Endothelial cell (in vitro differentiated cells): ENCODE measurements around the gene SH2D1B. TPM values are rescaled to one million over a fixed set of nuclear protein-coding genes. Genes with fewer than 3 reads are reported as not detected.

ENCODE experiments used
- DNase-seq: peaks from one replicate; pipeline ENCODE4 v3.0.0; 2021; ENCODE audit warnings: low spot score
- H3K27ac Mint-ChIP-seq: one replicate; pipeline ENCODE4 v1.8.0; 2021; ENCODE audit warnings: mixed read lengths, inconsistent platforms; ENCODE audit not compliant: unreplicated experiment
- H3K27me3 Mint-ChIP-seq: one replicate; pipeline ENCODE4 v1.8.0; 2021; ENCODE audit warnings: mild to moderate bottlenecking, moderate library complexity, mixed read lengths, inconsistent platforms; ENCODE audit not compliant: unreplicated experiment
- H3K36me3 Mint-ChIP-seq: one replicate; pipeline ENCODE4 v1.8.0; 2021; ENCODE audit warnings: mild to moderate bottlenecking, low read depth, mixed read lengths, inconsistent platforms; ENCODE audit not compliant: unreplicated experiment
- H3K4me1 Mint-ChIP-seq: one replicate; pipeline ENCODE4 v1.8.0; 2021; ENCODE audit warnings: mild to moderate bottlenecking, mixed read lengths, inconsistent platforms; ENCODE audit not compliant: unreplicated experiment
- H3K4me3 Mint-ChIP-seq: one replicate; pipeline ENCODE4 v1.8.0; 2021; ENCODE audit warnings: mild to moderate bottlenecking, mixed read lengths, inconsistent platforms; ENCODE audit not compliant: unreplicated experiment
- H3K9me3 Mint-ChIP-seq: one replicate; pipeline ENCODE4 v1.8.0; 2021; ENCODE audit warnings: mixed read lengths, inconsistent platforms; ENCODE audit not compliant: unreplicated experiment
- CTCF ChIP-seq: fragments of 200-600 bp; sonication (generic); IDR thresholded peaks from one replicate; pipeline ENCODE4 v1.5.0; 2021; ENCODE audit warnings: antibody characterized with exemption; ENCODE audit not compliant: unreplicated experiment
- total RNA-seq: library from RNA; stranded (reverse); fragmentation: NEBNext Ultra II Directional; extraction: Animal tissue kit (Norgen Biotek cat#: 25700); gene quantifications from one replicate; pipeline ENCODE4 v1.2.1, GENCODE V29; 2021; ENCODE audit not compliant: unreplicated experiment

Gene SH2D1B
- total RNA-seq, 1 donor from 2014 or later = not detected

GRCh38 chr1:162407539-162407938, 4.4 kb downstream of the SH2D1B start:
- H3K4me3 Mint-ChIP-seq = no peak overlapping the region
- no peaks in the 10 kb centered on the region for H3K4me1 Mint-ChIP-seq
- no peaks in the 10 kb centered on the region for H3K9me3 Mint-ChIP-seq
- peaks cover 4% of the 10 kb centered on the region for H3K27me3 Mint-ChIP-seq
- no peaks in the 10 kb centered on the region for H3K36me3 Mint-ChIP-seq
- TF ChIP-seq CTCF = no peak
- no peak overlapping the region for H3K27ac Mint-ChIP-seq
- no peak for DNase-seq

DNA sequence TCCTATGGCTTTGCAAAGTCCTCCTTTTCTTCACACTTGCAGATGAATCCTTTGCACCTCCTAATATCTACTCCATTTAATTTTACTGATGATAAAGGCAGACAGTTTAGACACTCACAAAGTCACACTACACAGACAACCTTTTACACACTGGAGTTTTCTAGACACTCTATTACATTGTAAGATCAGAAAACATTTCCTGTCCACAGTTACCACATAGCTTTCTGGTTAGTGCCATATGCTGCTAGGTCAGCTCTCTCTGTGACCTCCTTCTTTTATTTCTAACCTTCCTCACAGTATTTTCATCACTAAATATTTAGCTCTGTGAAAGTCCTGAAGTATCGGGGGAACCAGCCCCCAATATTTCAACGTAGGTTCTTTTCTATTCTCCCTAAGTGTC, 5.1 kb downstream of the SH2D1B start:
- Mint-ChIP-seq H3K36me3 (no peaks in the 10 kb centered on the region), H3K27me3 (peaks cover 4% of the 10 kb centered on the region), H3K4me3 (no peak overlapping the region), H3K27ac (no peak overlapping the region), H3K4me1 (no peaks in the 10 kb centered on the region), H3K9me3 (no peaks in the 10 kb centered on the region)
- TF ChIP-seq CTCF = no peak
- no peak for DNase-seq

GRCh38 chr1:162405800-162406199, 6.1 kb downstream of the SH2D1B start:
- no peak overlapping the region for H3K27ac Mint-ChIP-seq
- no peaks in the 10 kb centered on the region for H3K36me3 Mint-ChIP-seq
- peaks cover 4% of the 10 kb centered on the region for H3K27me3 Mint-ChIP-seq
- no peak for TF ChIP-seq CTCF
- DNase-seq = no peak
- no peak overlapping the region for H3K4me3 Mint-ChIP-seq
- H3K4me1 Mint-ChIP-seq = no peaks in the 10 kb centered on the region
- H3K9me3 Mint-ChIP-seq = no peaks in the 10 kb centered on the region

- no peak overlapping the region for H3K4me3 Mint-ChIP-seq
Observed at GRCh38 chr1:162404550-162405160, 7.3 kb downstream of the SH2D1B start.

More at GRCh38 chr1:162404550-162405160, 7.3 kb downstream of the SH2D1B start:
- Mint-ChIP-seq H3K36me3 (no peaks in the 10 kb centered on the region), H3K9me3 (no peaks in the 10 kb centered on the region), H3K4me1 (no peaks in the 10 kb centered on the region), H3K27me3 (no peaks in the 10 kb centered on the region), H3K27ac (no peak overlapping the region)
- no peak for TF ChIP-seq CTCF
- no peak for DNase-seq
